Ovary (tissue), 9 donors: ENCODE data around the gene PAF1. TPM values are rescaled to one million over a fixed set of nuclear protein-coding genes. Genes with fewer than 3 reads are reported as not detected.

Experiments
- DNase-seq, 5 donors: peaks; one replicate each; pipeline ENCODE4 v3.0.0-alpha.2; 2019 to 2020
- H3K27ac ChIP-seq, 2 donors: fragments of 200-600 bp; one replicate each; pipeline versions ENCODE4 v1.5.1 to v1.8.0; 2019 to 2022
- H3K27me3 ChIP-seq: fragments of 200-600 bp; one replicate; pipeline ENCODE4 v1.8.0; 2022
- H3K36me3 ChIP-seq: fragments of 200-600 bp; sonication (generic); one replicate; pipeline ENCODE4 v1.5.1; 2019
- H3K4me1 ChIP-seq: one replicate; pipeline ENCODE4 v1.8.1; 2013; ENCODE audit warnings: mild to moderate bottlenecking, moderate library complexity; ENCODE audit not compliant: insufficient read depth
- H3K4me3 ChIP-seq: fragments of 200-600 bp; sonication (generic); one replicate; pipeline ENCODE4 v1.5.1; 2017
- H3K9me3 ChIP-seq, 2 donors: fragments of 200-600 bp in 1 of 2; sonication (generic) in 1 of 2; one replicate each; pipeline versions ENCODE4 v1.5.1 to v1.8.1; 2013 to 2019; ENCODE audit warnings: mild to moderate bottlenecking in 1 of 2, moderate library complexity in 1 of 2
- CTCF ChIP-seq, 3 donors: fragments of 450-650 bp in 2 of 3; fragments of 200-600 bp in 1 of 3; IDR thresholded peaks; one replicate each; pipeline versions ENCODE4 v1.5.1 to v1.8.0; 2016 to 2022; ENCODE audit warnings: antibody characterized with exemption in 3 of 3, mild to moderate bottlenecking in 1 of 3
- EP300 ChIP-seq: sonication (generic); formaldehyde crosslinking; IDR thresholded peaks from one replicate; pipeline ENCODE4 v1.6.1; 2017; ENCODE audit warnings: antibody characterized with exemption
- POLR2A ChIP-seq: fragments of 450-650 bp; IDR thresholded peaks from one replicate; pipeline ENCODE4 v1.6.1; 2017; ENCODE audit warnings: antibody characterized with exemption, mild to moderate bottlenecking, moderate library complexity
- WGBS, 3 donors: extraction: QIAGEN DNeasy Blood & Tissue Kit in 1 of 3; methylation state at CpG; one replicate each; pipeline versions ENCODE4 v1.1.5 to v1.1.7; 2013 to 2017; 5-methylcytosine and 5-hydroxymethylcytosine counted together
- intact Hi-C, 4 donors: fragments of 100-400 bp; cut with DNase I; formaldehyde crosslinking; loops; one replicate each; pipeline versions ENCODE4 v1.11.0 to v1.15.1; 2022 to 2023
- polyA plus RNA-seq, 2 donors: library from polyadenylated mRNA; stranded (reverse); fragments of 200-250 nt in 1 of 2; fragments of 350-450 nt in 1 of 2; fragmentation: Illumina TruSeq in 1 of 2; extraction: RNeasy Lipid Tissue Mini Kit (QIAGEN cat#74804) in 1 of 2; gene quantifications; one replicate each; pipeline ENCODE4 v1.2.3, GENCODE V29; 2013 to 2014
- total RNA-seq, 7 donors: library from RNA; depleted of rRNA in 2 of 7; stranded (reverse); fragments of >200 nt in 2 of 7; fragmentation: NEBNext Ultra II Directional in 3 of 7; extraction: Animal tissue kit (Norgen Biotek cat#: 25700) in 3 of 7; gene quantifications; one replicate each; pipeline versions ENCODE4 v1.1.0 to v1.2.4, GENCODE V29; 2016 to 2023
- donor health status: DM: no; HTN: no; CAD: no; lungs with moderate emphysema.
- donor health status: DM: no; HTN: no; CAD: no.
- donor health status: Bipolar disorder and iron deficiency.
- donor health status: DM: yes; HTN: yes; CAD: no.
- donor health status: DM: no; HTN: no; CAD: no.
- donor health status: DM: yes; HTN: yes; CAD: no.

Gene PAF1
- total and polyA plus RNA-seq, 9 donors = 31.0 to 78.1 (median 50.2) TPM

DNA sequence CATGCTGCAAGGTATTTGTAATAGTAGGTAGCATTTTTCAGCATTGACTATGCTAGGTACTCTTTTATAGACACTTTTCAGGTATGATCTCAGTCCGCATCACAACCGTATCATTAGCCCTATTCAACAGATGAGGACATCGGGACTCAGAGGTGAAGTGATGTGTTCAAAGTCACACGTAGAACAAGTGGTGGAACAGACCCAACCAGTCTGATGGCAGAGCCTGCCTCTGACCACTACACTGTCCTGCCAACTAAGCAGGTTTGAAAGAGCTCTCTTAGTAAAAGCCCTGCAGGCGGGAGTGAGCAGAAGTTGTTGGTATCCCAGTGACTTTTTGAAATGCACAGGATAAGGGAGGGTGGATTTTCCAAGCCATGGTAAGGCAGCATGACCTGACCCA, 20.2 kb downstream of the PAF1 start:
- DNase-seq = no peak
- Histone ChIP-seq H3K4me1 (peaks cover 12% of the 10 kb centered on the region), H3K36me3 (no peaks in the 10 kb centered on the region), H3K27me3 (no peaks in the 10 kb centered on the region), H3K27ac (no peak overlapping the region), H3K9me3 (no peaks in the 10 kb centered on the region), H3K4me3 (no peak overlapping the region)
- WGBS, 3 donors = 89 to 95% (median 89%) methylated on average over 5 of the region's 5 CpGs
- TF ChIP-seq CTCF (IDR thresholded peaks at IDR 0.05) (no peak), EP300 (no peak), POLR2A (no peak)
- intact Hi-C loops = no loop called here

DNA sequence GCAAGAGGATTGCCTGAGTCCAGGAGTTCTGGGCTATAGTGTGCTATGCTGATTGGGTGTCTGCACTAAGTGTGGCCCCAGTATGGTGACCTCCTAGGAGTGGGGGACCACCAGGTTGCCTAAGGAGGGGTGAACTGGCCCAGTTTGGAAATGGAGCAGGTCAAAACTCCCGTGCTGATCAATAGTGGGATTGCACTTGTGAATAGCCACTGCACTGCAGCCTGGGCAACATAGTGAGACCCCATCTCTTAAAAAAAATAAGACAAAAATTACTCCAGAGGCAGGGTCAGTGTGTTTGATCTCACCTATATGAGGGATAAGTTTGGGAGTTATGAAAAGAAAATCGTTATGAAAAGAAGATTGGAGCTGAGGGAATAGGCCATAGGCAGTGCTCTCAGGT, 21.7 kb downstream of the PAF1 start:
- H3K27ac ChIP-seq = no peak overlapping the region
- no peaks in the 10 kb centered on the region for H3K9me3 ChIP-seq
- no peaks in the 10 kb centered on the region for H3K27me3 ChIP-seq
- TF ChIP-seq CTCF (IDR thresholded peaks at IDR 0.05) = no peak
- TF ChIP-seq POLR2A = no peak
- TF ChIP-seq EP300 = no peak
- intact Hi-C loops = no loop called here
- H3K4me1 ChIP-seq = peaks cover 12% of the 10 kb centered on the region
- 68 to 82% (median 77%) methylated on average over 2 of the region's 2 CpGs for WGBS, 3 donors
- no peak for DNase-seq
- no peak overlapping the region for H3K4me3 ChIP-seq
- no peaks in the 10 kb centered on the region for H3K36me3 ChIP-seq

- Histone ChIP-seq H3K4me1 (peaks cover 5% of the 10 kb centered on the region), H3K27me3 (no peaks in the 10 kb centered on the region), H3K4me3 (no peak overlapping the region), H3K36me3 (no peaks in the 10 kb centered on the region), H3K9me3 (no peaks in the 10 kb centered on the region), H3K27ac (no peak overlapping the region)
- TF ChIP-seq EP300 = no peak
- no peak for TF ChIP-seq POLR2A
- no peak for TF ChIP-seq CTCF (IDR thresholded peaks at IDR 0.05)
- no peak for DNase-seq
- WGBS, 3 donors = 95 to 100% (median 96%) methylated on average over 1 of the region's 1 CpG
- intact Hi-C loops = no loop called here
Observed at GRCh38 chr19:39365531-39365930, 25.4 kb downstream of the PAF1 start.

DNA sequence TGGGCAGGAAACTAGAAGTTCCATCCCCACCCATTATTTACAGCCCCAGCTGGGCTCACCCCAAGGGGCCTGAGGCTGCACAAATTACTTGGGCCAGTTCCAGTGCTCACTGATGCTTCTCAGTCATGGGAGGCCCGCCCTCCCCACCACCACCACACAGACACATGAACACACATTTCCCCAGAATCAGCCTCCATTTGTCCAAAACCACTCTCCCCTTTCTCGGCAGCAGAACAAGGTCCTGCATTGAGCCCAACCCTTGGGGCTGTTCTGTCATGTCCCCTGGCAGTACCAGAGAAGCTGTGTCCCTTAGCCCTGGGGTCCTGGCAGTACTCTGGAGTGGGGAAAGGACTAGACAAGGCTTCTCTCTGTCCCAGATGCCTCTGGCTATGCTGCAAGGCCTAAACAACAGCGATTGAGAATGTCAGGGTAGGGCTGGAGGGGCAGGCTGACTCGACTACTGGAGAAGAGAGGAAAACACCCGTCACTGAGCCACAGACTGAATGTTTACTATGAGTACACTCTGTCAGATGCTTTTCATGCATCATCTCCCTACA, 26.9 kb downstream of the PAF1 start:
- peak overlapping the region in 1 of 2 donors; percentile 22 for H3K27ac ChIP-seq
- H3K27me3 ChIP-seq = no peaks in the 10 kb centered on the region
- H3K36me3 ChIP-seq = no peaks in the 10 kb centered on the region
- H3K9me3 ChIP-seq = no peaks in the 10 kb centered on the region
- no peak for DNase-seq
- no peak for TF ChIP-seq EP300
- TF ChIP-seq POLR2A = no peak
- TF ChIP-seq CTCF (IDR thresholded peaks at IDR 0.05) = no peak
- intact Hi-C loops = no loop called here
- WGBS, 3 donors = 45 to 70% (median 68%) methylated on average over 5 of the region's 5 CpGs
- peaks cover 5% of the 10 kb centered on the region for H3K4me1 ChIP-seq
- no peak overlapping the region for H3K4me3 ChIP-seq
